GM13976 (cell line): ENCODE measurements around the gene STAMBPL1.
A peak's percentile ranks its signal among the peaks of the same experiment; 100 is the strongest.
"Not testable (repeated sequence)": the region's sequence is repeated elsewhere in the genome, so short reads cannot be mapped to it uniquely, and the experiment has no call there.

ENCODE experiments used
- DNase-seq: peaks from one replicate; pipeline ENCODE4 v3.0.0; 2012; ENCODE audit warnings: low spot score
- in situ Hi-C: fragments of 300-500 bp; cut with MboI; formaldehyde crosslinking; loops from one replicate; pipeline ENCODE4 v1.12.0; 2022; ENCODE audit warnings: low sequenced_read_pairs, mixed read lengths, inconsistent platforms; ENCODE audit not compliant: unreplicated experiment
- TF ChIP-seq, protein P1 (sequence below): IDR thresholded peaks from 2 replicates; pipeline ENCODE4 v1.5.1; 2012; ENCODE audit warnings: borderline replicate concordance, mild to moderate bottlenecking; ENCODE audit not compliant: insufficient read depth; ENCODE audit errors: extremely low read depth, missing control alignments, control extremely low read depth

The STAMBPL1 gene

DNA sequence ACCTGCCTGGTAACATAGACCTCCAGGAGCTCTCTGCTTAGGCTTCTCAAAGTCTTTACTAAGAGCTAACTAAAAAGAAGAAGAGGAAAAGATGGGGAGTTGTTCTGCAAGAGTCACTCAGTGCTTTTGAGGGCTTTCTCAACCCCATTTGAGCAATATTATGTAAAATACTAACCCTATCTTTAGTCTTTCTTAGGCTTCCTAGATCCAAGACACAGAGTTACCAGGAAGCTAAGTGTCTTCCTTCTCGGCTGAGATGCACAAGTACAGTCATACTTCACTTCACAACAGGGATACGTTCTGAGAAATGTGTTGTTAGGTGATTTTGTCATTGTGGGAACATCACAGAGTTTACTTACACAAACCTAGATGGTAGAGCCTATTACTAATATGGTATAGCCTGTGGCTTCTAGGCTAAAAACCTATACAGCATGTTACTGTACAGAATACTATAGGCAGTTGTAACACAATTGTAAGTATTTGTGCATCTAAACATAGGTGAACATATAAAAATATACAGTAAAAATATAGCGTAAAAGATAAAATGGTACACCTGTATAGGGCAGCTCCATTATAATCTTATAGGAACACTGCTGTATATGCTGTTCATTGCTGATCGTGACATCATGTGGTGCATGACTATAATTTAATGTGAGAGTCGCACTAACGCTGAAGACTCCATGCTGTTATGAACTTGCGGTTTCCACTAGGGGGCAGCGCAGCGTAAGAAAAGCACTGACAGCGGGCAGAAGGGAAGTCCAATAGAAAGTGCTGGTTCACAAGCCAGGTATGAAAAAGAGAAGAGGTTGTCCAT lies 44.7 kb upstream of the STAMBPL1 start:
- TF ChIP-seq, protein P1, sequence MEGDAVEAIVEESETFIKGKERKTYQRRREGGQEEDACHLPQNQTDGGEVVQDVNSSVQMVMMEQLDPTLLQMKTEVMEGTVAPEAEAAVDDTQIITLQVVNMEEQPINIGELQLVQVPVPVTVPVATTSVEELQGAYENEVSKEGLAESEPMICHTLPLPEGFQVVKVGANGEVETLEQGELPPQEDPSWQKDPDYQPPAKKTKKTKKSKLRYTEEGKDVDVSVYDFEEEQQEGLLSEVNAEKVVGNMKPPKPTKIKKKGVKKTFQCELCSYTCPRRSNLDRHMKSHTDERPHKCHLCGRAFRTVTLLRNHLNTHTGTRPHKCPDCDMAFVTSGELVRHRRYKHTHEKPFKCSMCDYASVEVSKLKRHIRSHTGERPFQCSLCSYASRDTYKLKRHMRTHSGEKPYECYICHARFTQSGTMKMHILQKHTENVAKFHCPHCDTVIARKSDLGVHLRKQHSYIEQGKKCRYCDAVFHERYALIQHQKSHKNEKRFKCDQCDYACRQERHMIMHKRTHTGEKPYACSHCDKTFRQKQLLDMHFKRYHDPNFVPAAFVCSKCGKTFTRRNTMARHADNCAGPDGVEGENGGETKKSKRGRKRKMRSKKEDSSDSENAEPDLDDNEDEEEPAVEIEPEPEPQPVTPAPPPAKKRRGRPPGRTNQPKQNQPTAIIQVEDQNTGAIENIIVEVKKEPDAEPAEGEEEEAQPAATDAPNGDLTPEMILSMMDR, result peak; percentile 87
- in situ Hi-C loops, result loop anchor here (5.0 to 10.0 kb wide), 2 partner anchors 97 to 379 kb away; no protein-coding TSS in a partner anchor

DNA sequence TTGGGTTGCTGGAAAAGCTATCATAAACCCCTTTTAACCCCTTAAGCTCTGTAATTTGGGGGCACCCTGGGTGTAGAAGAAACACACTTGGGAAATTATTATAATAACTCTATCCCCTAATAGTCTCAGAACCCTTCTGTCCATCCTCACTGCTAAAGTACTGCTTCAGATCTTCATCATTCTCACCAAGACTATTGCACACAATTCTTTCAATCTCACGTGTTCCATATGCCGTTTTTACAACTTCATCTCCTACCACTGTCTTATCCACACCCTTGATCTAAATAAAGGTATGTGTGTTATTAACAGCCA lies 44.2 kb upstream of the STAMBPL1 start:
- in situ Hi-C loops, result loop anchor here (5.0 to 10.0 kb wide), 2 partner anchors 96 to 379 kb away; no protein-coding TSS in a partner anchor
- TF ChIP-seq, protein P1, result no peak
- DNase-seq, result no peak

More for the DNA sequence above, 44.7 kb upstream of the STAMBPL1 start:
- peak; percentile 40 for DNase-seq

DNA sequence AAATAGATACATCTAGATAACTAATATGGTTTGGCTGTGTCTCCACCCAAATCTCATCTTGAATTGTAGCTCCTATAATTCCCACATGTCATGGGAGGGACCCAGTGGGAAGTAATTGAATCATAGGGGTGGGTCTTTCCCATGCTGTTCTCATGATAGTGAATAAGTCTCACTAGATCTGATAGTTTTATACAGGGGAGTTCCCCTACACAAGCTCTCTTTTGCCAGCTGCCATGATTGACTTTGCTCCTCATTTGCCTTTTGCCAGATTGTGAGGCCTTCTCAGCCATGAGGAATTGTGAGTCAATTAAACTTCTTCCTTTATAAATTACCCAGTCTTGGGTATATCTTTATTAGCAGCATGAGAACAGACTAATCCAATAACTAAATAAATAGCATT lies 42.4 kb upstream of the STAMBPL1 start:
- in situ Hi-C loops, result loop anchor here (5.0 to 10.0 kb wide), 2 partner anchors 95 to 377 kb away; no protein-coding TSS in a partner anchor
- DNase-seq, result not testable (repeated sequence)

DNA sequence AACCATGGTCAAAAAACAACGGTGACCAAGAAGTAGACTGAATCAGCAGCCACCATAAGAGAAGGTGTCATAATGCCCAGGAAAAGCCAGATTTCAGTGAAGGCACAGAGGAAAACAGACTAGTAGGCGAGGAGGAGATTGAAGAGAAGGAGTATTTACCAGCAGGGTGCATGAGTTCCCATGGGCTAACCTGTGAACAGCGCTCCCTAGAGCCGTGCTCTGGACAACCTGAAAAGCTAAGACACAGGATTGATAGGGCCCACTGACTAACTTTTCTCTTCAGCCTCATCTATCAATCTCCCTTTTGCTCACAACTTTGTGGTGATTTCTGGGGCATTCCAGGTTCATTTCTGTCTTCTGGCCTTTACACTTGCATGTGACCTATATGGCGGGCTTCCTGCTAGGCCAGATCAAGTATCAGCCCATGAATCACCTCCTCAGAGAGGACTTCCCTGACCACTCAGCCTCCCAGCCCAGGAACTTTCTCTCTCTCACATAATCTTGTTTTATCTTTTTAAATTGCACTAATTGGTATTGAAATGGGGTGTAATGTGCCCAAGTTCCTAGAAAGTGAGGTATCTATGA lies 41.2 kb upstream of the STAMBPL1 start:
- TF ChIP-seq, protein P1, result no peak

DNA sequence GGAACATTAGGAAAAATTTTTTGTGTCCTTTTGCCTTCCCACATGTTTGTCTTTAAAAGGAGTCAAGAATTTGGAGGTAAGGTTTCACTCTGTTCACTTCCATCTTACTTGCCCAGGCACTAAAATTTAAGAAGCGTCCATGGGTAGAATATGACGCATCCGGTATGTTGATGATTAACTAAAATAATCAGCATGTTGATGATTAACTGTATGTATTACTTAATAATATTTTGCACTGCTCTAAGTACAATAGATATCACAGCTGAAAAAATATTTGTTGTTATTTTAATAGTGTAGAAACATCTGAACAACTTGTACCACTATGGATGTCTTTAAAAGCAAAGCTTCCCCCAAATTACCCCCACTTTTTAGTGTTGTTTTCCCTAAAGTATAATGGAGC lies 39.9 kb upstream of the STAMBPL1 start:
- DNase-seq, result no peak
- in situ Hi-C loops, result no loop called here
- TF ChIP-seq, protein P1, result no peak

More for the DNA sequence above, 41.2 kb upstream of the STAMBPL1 start:
- DNase-seq, result no peak
- in situ Hi-C loops, result loop anchor here (5.0 to 10.0 kb wide), 2 partner anchors 93 to 376 kb away; no protein-coding TSS in a partner anchor

DNA sequence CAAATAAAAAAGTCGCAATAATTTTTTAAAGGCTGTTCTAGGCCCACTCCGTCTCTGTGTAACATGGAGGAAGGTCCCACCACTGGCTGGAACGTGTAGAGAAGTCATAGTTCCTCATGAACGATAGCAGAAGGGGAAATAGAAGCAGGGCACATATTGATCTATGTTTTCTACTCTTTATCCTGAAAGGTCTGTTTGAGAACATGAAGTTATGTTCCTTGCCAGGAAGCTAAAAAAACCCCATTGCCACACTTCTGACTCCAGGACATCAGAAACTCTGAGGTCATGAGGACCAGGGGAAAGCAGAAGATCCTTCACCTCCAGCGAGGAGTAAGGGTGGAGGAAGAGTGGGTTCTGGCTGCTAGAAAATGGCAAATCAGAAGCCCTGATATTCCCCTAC lies 39.2 kb upstream of the STAMBPL1 start:
- in situ Hi-C loops, result no loop called here
- TF ChIP-seq, protein P1, result no peak
- DNase-seq, result no peak
